Measurements from ENCODE around the gene DAP3. TPM values are rescaled to one million over a fixed set of nuclear protein-coding genes. Genes with fewer than 3 reads are reported as not detected.
"Not testable (repeated sequence)": the region's sequence is repeated elsewhere in the genome, so short reads cannot be mapped to it uniquely, and the experiment has no call there.

Gene DAP3
- total RNA-seq, 2 donors from 2014 or later, result 107 to 112 TPM

GRCh38 chr1:155680531-155680930, 8.4 kb upstream of the DAP3 start:
- DNase-seq, result no peak
- Histone ChIP-seq H3K9me3 (ENCODE audit: control insufficient read depth, low read length) (no peaks in the 10 kb centered on the region), H3K27me3 (ENCODE audit: control insufficient read depth, insufficient read depth, low read length, poor library complexity, severe bottlenecking) (no peaks in the 10 kb centered on the region), H3K4me1 (ENCODE audit: control insufficient read depth, insufficient read depth, low read length) (no peaks in the 10 kb centered on the region), H3K4me3 (ENCODE audit: low read length) (no peak overlapping the region), H3K27ac (ENCODE audit: low read depth, low read length) (no peak overlapping the region), H3K36me3 (ENCODE audit: control insufficient read depth, insufficient read depth, low read length) (peaks cover 52% of the 10 kb centered on the region), H3K9ac (ENCODE audit: extremely low read depth, low read length, poor library complexity, severe bottlenecking) (no peak overlapping the region)
- no peak for TF ChIP-seq CTCF (conservative IDR thresholded peaks at IDR 0.05)
- Mint-ChIP-seq H3K27ac (no peak overlapping the region), H3K4me3 (no peak overlapping the region), H3K4me1 (peaks cover 4% of the 10 kb centered on the region), H3K9me3 (no peaks in the 10 kb centered on the region), H3K27me3 (ENCODE audit: insufficient read depth) (no peaks in the 10 kb centered on the region), H3K36me3 (ENCODE audit: low read depth) (peaks cover 37% of the 10 kb centered on the region)
- 95 to 100% methylated on average over 3 to 6 of the region's 6 CpGs for WGBS, 2 experiments (ENCODE audit: insufficient coverage in 1 of 2, insufficient read length in 1 of 2)

- no peak overlapping the region for H3K27ac Mint-ChIP-seq
- peaks cover 12% of the 10 kb centered on the region for H3K4me1 Mint-ChIP-seq
- no peak overlapping the region for H3K27ac ChIP-seq (ENCODE audit: low read depth, low read length)
Measured at GRCh38 chr1:155681776-155682175, 7.1 kb upstream of the DAP3 start.

GRCh38 chr1:155687705-155688323, 1.1 kb upstream of the DAP3 start:
- Mint-ChIP-seq H3K27ac (peak overlapping the region; percentile 94), H3K4me1 (peaks cover 14% of the 10 kb centered on the region), H3K9me3 (peaks cover 30% of the 10 kb centered on the region), H3K36me3 (ENCODE audit: low read depth) (peaks cover 47% of the 10 kb centered on the region), H3K4me3 (peak overlapping the region; percentile 97)
- WGBS, 2 experiments (ENCODE audit: insufficient coverage in 1 of 2, insufficient read length in 1 of 2), result 0% methylated on average over 17 to 28 of the region's 35 CpGs
- peak overlapping the region; percentile 100 for H3K27ac ChIP-seq (ENCODE audit: low read depth, low read length)
- not testable (repeated sequence) for H3K4me1 ChIP-seq (ENCODE audit: control insufficient read depth, insufficient read depth, low read length); H3K27me3 Mint-ChIP-seq (ENCODE audit: insufficient read depth); H3K27me3 ChIP-seq (ENCODE audit: control insufficient read depth, insufficient read depth, low read length, poor library complexity, severe bottlenecking)
- H3K9ac ChIP-seq (ENCODE audit: extremely low read depth, low read length, poor library complexity, severe bottlenecking), result peak overlapping the region; percentile 96
- H3K9me3 ChIP-seq (ENCODE audit: control insufficient read depth, low read length), result peaks cover 27% of the 10 kb centered on the region
- H3K4me3 ChIP-seq (ENCODE audit: low read length), result peak overlapping the region; percentile 94
- peak; percentile 84 for DNase-seq
- peaks cover 26% of the 10 kb centered on the region for H3K36me3 ChIP-seq (ENCODE audit: control insufficient read depth, insufficient read depth, low read length)

More at GRCh38 chr1:155681776-155682175, 7.1 kb upstream of the DAP3 start:
- no peak overlapping the region for H3K9ac ChIP-seq (ENCODE audit: extremely low read depth, low read length, poor library complexity, severe bottlenecking)
- H3K4me3 ChIP-seq (ENCODE audit: low read length), result no peak overlapping the region
- WGBS, 2 experiments (ENCODE audit: insufficient coverage in 1 of 2, insufficient read length in 1 of 2), result 100% methylated on average over 1 of the region's 2 CpGs; no CpG with 5 or more reads in 1 of the 2 experiments
- DNase-seq, result no peak
- Mint-ChIP-seq H3K36me3 (ENCODE audit: low read depth) (peaks cover 33% of the 10 kb centered on the region), H3K27me3 (ENCODE audit: insufficient read depth) (no peaks in the 10 kb centered on the region), H3K9me3 (no peaks in the 10 kb centered on the region), H3K4me3 (no peak overlapping the region)
- TF ChIP-seq CTCF (conservative IDR thresholded peaks at IDR 0.05), result no peak
- no peaks in the 10 kb centered on the region for H3K9me3 ChIP-seq (ENCODE audit: control insufficient read depth, low read length)
- H3K36me3 ChIP-seq (ENCODE audit: control insufficient read depth, insufficient read depth, low read length), result peaks cover 40% of the 10 kb centered on the region
- no peaks in the 10 kb centered on the region for H3K27me3 ChIP-seq (ENCODE audit: control insufficient read depth, insufficient read depth, low read length, poor library complexity, severe bottlenecking)
- H3K4me1 ChIP-seq (ENCODE audit: control insufficient read depth, insufficient read depth, low read length), result no peaks in the 10 kb centered on the region
